Stimulated activated memory B cell treated with anti-CD40 and anti-IgM and Interleukin-4, amounts not matched to agents 10 μg/mL and 1 μg/mL and 100 μg/mL, for 72 hours (primary cell): ENCODE data around the gene FBL.
A peak's percentile ranks its signal among the peaks of the same experiment; 100 is the strongest.

ENCODE experiments used
- ATAC-seq: fragments of 150-1000 bp; cut with Tn5 transposase; 2 replicates; pipeline ENCODE4 v1.10.0; 2021
- H3K27ac Mint-ChIP-seq: one replicate; pipeline ENCODE4 v1.8.0; 2022; ENCODE audit warnings: mild to moderate bottlenecking, mixed read lengths
- H3K27me3 Mint-ChIP-seq: one replicate; pipeline ENCODE4 v1.8.0; 2022; ENCODE audit warnings: mixed read lengths
- H3K36me3 Mint-ChIP-seq: one replicate; pipeline ENCODE4 v1.8.0; 2022; ENCODE audit warnings: mixed read lengths
- H3K4me1 Mint-ChIP-seq: one replicate; pipeline ENCODE4 v1.8.0; 2022; ENCODE audit warnings: mixed read lengths
- H3K4me3 Mint-ChIP-seq: one replicate; pipeline ENCODE4 v1.8.0; 2022; ENCODE audit warnings: mild to moderate bottlenecking, moderate library complexity, mixed read lengths
- H3K9me3 Mint-ChIP-seq: one replicate; pipeline ENCODE4 v1.8.0; 2022; ENCODE audit warnings: mixed read lengths

Gene FBL

DNA sequence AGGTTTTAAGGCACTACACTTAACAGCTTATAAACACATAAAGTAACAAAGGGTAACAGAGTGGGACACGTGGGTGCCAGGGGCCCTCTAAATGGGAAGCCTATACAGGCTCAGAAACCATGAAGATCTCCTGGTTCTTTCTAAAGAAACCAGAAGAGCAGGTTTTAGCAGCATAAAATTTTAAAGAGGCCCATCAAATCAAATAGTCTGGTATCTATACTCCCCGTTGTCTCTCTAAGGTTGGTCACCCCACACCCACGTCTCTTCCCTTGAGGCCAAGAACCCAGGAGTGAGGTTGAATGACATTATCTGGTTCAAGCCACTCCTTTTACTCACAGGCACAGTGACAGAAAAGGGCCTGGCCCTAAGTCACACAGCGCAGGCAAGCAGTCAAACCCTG lies 7.6 kb downstream of the FBL start:
- Mint-ChIP-seq H3K4me1 (peaks cover 28% of the 10 kb centered on the region), H3K27me3 (no peaks in the 10 kb centered on the region), H3K9me3 (no peaks in the 10 kb centered on the region), H3K36me3 (peaks cover 52% of the 10 kb centered on the region), H3K4me3 (no peak overlapping the region), H3K27ac (no peak overlapping the region)
- ATAC-seq = no peak

- H3K4me1 Mint-ChIP-seq = peaks cover 26% of the 10 kb centered on the region
- H3K36me3 Mint-ChIP-seq = peaks cover 52% of the 10 kb centered on the region
- no peak overlapping the region for H3K4me3 Mint-ChIP-seq
- ATAC-seq = no peak
- H3K27me3 Mint-ChIP-seq = no peaks in the 10 kb centered on the region
- H3K27ac Mint-ChIP-seq = no peak overlapping the region
- H3K9me3 Mint-ChIP-seq = no peaks in the 10 kb centered on the region
These were observed 8.2 kb downstream of the FBL start for GRCh38 chr19:39837978-39838377.

DNA sequence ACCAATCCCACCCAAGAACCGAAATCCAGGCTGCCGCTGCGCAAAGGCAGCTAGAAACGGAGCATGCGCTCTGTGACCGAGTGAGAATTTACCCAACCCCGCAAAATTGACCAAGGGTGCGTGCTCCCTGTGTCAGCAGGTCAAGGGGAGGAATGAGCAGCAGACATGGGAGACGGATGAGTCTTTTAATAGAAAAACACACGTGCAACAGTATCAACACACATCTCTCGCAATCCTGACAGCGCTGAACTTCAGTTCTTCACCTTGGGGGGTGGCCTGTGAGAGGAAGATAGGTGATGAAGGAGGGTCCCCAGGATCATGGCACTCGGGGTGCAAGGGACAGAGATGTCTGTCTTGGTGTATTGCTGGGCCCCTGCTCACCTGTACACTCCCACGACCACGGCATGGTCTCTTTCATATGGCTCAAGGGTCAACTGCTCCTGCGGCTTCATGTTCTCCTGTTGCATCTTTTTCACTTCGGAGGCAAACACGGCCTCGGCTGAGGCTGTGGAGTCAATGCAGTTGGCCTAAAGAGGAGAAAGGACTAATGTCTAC lies 11.8 kb downstream of the FBL start:
- ATAC-seq = no peak
- peaks cover 31% of the 10 kb centered on the region for H3K4me1 Mint-ChIP-seq
- no peaks in the 10 kb centered on the region for H3K27me3 Mint-ChIP-seq
- peak overlapping the region; percentile 71 for H3K27ac Mint-ChIP-seq
- no peaks in the 10 kb centered on the region for H3K9me3 Mint-ChIP-seq
- peaks cover 48% of the 10 kb centered on the region for H3K36me3 Mint-ChIP-seq
- H3K4me3 Mint-ChIP-seq = peak overlapping the region; percentile 62

- no peaks in the 10 kb centered on the region for H3K9me3 Mint-ChIP-seq
- peak within 1 kb of the TSS; percentile 71 for H3K27ac Mint-ChIP-seq
- H3K4me3 Mint-ChIP-seq = peak within 1 kb of the TSS; percentile 69
- peaks cover 37% of the 10 kb centered on the region for H3K4me1 Mint-ChIP-seq
- peaks cover 49% of the 10 kb centered on the region for H3K36me3 Mint-ChIP-seq
- H3K27me3 Mint-ChIP-seq = no peaks in the 10 kb centered on the region
- peak; percentile 97 for ATAC-seq
These were observed 12.5 kb downstream of the FBL start, which contains the start of gene DYRK1B for GRCh38 chr19:39833464-39834286. Gene DYRK1B (minus strand): TSS chr19:39834162. CDS start chr19:39831867, 2,295 bp downstream.

GRCh38 chr19:39833160-39833463 lies 13.1 kb downstream of the FBL start:
- no peaks in the 10 kb centered on the region for H3K27me3 Mint-ChIP-seq
- H3K9me3 Mint-ChIP-seq = no peaks in the 10 kb centered on the region
- peak; percentile 49 for ATAC-seq
- peak overlapping the region; percentile 71 for H3K27ac Mint-ChIP-seq
- peak overlapping the region; percentile 69 for H3K4me3 Mint-ChIP-seq
- peaks cover 50% of the 10 kb centered on the region for H3K36me3 Mint-ChIP-seq
- peaks cover 43% of the 10 kb centered on the region for H3K4me1 Mint-ChIP-seq

DNA sequence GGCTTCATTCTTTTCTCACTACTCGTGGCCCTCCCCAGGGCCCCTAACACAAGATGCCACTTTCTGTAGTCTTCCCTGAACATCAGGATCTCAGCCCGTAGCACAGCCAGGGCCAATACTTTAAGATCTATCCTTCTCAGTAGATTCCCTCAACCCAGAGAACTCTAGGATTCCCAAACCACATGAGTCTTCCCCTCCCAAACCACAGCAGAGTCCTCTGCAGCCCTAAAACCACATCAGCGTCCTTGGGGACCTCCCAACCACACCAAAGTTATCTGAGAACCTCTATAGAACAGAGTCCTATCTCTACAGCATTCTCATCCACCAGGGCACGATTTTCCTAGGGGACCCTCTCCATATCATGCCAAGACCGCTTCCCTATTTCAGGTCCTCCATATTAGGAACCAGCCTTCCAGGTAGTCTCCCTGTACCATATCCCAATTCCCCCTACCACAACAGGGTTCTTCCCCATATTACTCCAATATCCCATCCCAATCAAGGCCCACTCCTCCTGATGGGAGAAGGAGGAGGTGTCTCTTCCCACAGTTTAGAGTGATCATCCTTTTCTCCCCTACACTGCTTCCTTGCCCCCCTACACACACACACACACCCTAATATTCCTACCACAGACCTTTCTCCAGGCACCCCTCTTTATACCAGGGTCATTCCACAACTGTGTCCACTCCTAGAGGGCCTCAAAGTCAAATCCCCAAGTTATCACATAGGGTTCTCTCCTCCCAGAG lies 13.7 kb downstream of the FBL start:
- H3K27me3 Mint-ChIP-seq = no peaks in the 10 kb centered on the region
- H3K9me3 Mint-ChIP-seq = no peaks in the 10 kb centered on the region
- H3K4me3 Mint-ChIP-seq = peak overlapping the region; percentile 69
- H3K36me3 Mint-ChIP-seq = peaks cover 51% of the 10 kb centered on the region
- peak overlapping the region; percentile 71 for H3K27ac Mint-ChIP-seq
- H3K4me1 Mint-ChIP-seq = peaks cover 44% of the 10 kb centered on the region
- ATAC-seq = no peak

GRCh38 chr19:39831679-39832078 lies 14.5 kb downstream of the FBL start:
- no peaks in the 10 kb centered on the region for H3K27me3 Mint-ChIP-seq
- no peaks in the 10 kb centered on the region for H3K9me3 Mint-ChIP-seq
- H3K27ac Mint-ChIP-seq = peak overlapping the region; percentile 71
- peak overlapping the region; percentile 69 for H3K4me3 Mint-ChIP-seq
- peaks cover 44% of the 10 kb centered on the region for H3K4me1 Mint-ChIP-seq
- no peak for ATAC-seq
- H3K36me3 Mint-ChIP-seq = peaks cover 51% of the 10 kb centered on the region

- Mint-ChIP-seq H3K4me3 (no peak overlapping the region), H3K27me3 (no peaks in the 10 kb centered on the region), H3K4me1 (peaks cover 44% of the 10 kb centered on the region), H3K9me3 (no peaks in the 10 kb centered on the region), H3K27ac (peak overlapping the region; percentile 71), H3K36me3 (peaks cover 53% of the 10 kb centered on the region)
- ATAC-seq = no peak
These were observed 15.3 kb downstream of the FBL start for GRCh38 chr19:39830847-39831246.

GRCh38 chr19:39830406-39830805 lies 15.8 kb downstream of the FBL start:
- Mint-ChIP-seq H3K36me3 (peaks cover 54% of the 10 kb centered on the region), H3K4me3 (no peak overlapping the region), H3K4me1 (peaks cover 44% of the 10 kb centered on the region), H3K27me3 (no peaks in the 10 kb centered on the region), H3K27ac (no peak overlapping the region), H3K9me3 (no peaks in the 10 kb centered on the region)
- ATAC-seq = no peak

- H3K36me3 Mint-ChIP-seq = peaks cover 54% of the 10 kb centered on the region
- H3K4me3 Mint-ChIP-seq = no peak overlapping the region
- peaks cover 44% of the 10 kb centered on the region for H3K4me1 Mint-ChIP-seq
- no peaks in the 10 kb centered on the region for H3K9me3 Mint-ChIP-seq
- no peaks in the 10 kb centered on the region for H3K27me3 Mint-ChIP-seq
- no peak for ATAC-seq
- no peak overlapping the region for H3K27ac Mint-ChIP-seq
These were observed 16.4 kb downstream of the FBL start for GRCh38 chr19:39829702-39830275.

DNA sequence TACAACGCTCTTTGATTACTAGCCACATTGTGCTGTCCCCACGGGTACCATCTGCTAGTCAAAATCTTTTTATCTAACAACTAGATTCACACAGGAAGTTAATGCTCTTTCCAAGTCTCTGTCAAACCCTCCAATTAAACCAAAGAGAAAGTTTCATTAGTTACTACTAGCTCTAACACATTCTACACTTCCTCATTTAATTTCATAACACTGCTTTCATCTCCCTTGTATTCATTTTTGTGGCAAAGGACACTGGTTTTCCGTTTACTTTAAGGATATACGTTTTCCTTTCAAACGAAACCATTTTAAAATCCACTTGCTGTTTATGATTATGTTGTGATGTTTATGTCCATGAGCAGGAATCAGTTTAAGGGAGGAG lies 17.5 kb downstream of the FBL start:
- Mint-ChIP-seq H3K27me3 (no peaks in the 10 kb centered on the region), H3K4me1 (peaks cover 37% of the 10 kb centered on the region), H3K27ac (peak overlapping the region; percentile 73), H3K4me3 (peak overlapping the region; percentile 46), H3K36me3 (peaks cover 48% of the 10 kb centered on the region), H3K9me3 (no peaks in the 10 kb centered on the region)
- no peak for ATAC-seq

DNA sequence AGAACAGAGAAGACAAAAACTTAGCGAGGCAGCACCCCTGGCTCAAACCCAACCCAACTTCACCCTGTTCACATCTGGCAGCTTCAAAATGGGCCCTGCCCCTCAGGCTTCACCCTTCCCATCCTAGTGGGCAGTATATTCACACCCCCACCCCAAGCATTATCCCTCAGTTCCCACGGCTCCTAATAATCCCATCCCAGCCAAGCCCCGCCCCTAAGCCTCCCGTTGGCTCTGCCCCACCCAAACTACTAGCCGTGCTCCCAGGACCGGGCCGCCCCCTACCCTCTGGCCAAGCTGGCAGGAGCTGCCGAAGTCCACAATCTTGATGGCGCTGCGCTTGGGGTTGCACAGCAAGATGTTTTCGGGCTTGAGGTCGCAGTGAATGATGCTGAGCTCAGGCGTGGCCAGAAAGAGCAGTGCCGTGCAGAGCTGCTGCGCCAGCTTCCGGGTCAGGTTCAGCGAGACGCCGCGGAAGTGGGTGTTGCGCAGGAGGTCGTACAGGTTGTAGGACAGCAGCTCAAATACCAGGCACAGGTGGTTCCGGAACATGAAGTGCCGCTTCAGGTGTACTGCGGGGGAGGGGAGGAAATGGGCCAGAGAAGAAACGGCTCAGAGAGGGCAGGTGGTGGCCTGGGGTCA lies 18.0 kb downstream of the FBL start:
- Mint-ChIP-seq H3K27me3 (no peaks in the 10 kb centered on the region), H3K9me3 (no peaks in the 10 kb centered on the region), H3K36me3 (peaks cover 48% of the 10 kb centered on the region), H3K27ac (peak overlapping the region; percentile 73), H3K4me3 (peak overlapping the region; percentile 46), H3K4me1 (peaks cover 37% of the 10 kb centered on the region)
- ATAC-seq = no peak

- ATAC-seq = no peak
- peaks cover 28% of the 10 kb centered on the region for H3K4me1 Mint-ChIP-seq
- H3K27me3 Mint-ChIP-seq = no peaks in the 10 kb centered on the region
- H3K9me3 Mint-ChIP-seq = no peaks in the 10 kb centered on the region
- H3K27ac Mint-ChIP-seq = no peak overlapping the region
- no peak overlapping the region for H3K4me3 Mint-ChIP-seq
- peaks cover 48% of the 10 kb centered on the region for H3K36me3 Mint-ChIP-seq
These were observed 19.0 kb downstream of the FBL start for GRCh38 chr19:39827216-39827615.

- peaks cover 48% of the 10 kb centered on the region for H3K36me3 Mint-ChIP-seq
- H3K27me3 Mint-ChIP-seq = no peaks in the 10 kb centered on the region
- no peaks in the 10 kb centered on the region for H3K9me3 Mint-ChIP-seq
- H3K4me3 Mint-ChIP-seq = no peak overlapping the region
- no peak overlapping the region for H3K27ac Mint-ChIP-seq
- H3K4me1 Mint-ChIP-seq = peaks cover 20% of the 10 kb centered on the region
- ATAC-seq = no peak
These were observed 19.8 kb downstream of the FBL start for GRCh38 chr19:39826311-39826945.
